ENCODE results near the gene UNC13B. TPM values are rescaled to one million over a fixed set of nuclear protein-coding genes. Genes with fewer than 3 reads are reported as not detected.

Gene UNC13B
- total and polyA plus RNA-seq, 2 experiments from 2014 or later = 8.7 to 52.1 TPM

DNA sequence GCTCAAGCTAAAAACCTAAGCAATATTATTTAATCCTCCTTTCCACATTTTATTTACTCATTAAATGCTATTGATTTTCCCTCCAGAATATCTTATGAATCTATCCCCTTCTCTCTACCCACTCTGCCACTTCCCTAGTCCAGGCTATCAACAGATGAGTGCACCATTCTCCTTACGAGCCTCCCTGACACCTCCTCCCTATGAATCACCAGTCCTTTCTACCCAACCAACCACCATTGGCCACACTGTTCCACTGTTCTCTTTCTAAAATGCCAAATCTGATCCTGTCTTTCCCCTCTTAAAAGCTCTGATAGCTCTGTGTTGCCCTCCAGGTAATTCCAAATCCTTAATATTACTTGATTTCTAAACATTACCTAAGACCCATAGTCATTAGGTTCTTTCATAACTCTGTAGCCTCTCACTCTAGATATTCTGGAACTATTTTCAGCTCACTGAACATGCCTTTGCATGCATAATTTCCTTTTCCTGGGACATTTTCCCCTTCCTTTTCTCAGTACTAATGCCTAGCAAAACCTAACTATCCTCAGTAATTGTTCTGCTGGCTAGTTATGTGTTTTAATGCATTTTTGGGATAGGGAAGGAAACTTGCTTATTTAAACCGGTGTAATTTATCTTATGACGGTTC, 126.3 kb downstream of the UNC13B start:
- no peak for TF ChIP-seq JUNB (IDR thresholded peaks at IDR 0.05; ENCODE audit: unreplicated experiment)
- TF ChIP-seq, protein P1, sequence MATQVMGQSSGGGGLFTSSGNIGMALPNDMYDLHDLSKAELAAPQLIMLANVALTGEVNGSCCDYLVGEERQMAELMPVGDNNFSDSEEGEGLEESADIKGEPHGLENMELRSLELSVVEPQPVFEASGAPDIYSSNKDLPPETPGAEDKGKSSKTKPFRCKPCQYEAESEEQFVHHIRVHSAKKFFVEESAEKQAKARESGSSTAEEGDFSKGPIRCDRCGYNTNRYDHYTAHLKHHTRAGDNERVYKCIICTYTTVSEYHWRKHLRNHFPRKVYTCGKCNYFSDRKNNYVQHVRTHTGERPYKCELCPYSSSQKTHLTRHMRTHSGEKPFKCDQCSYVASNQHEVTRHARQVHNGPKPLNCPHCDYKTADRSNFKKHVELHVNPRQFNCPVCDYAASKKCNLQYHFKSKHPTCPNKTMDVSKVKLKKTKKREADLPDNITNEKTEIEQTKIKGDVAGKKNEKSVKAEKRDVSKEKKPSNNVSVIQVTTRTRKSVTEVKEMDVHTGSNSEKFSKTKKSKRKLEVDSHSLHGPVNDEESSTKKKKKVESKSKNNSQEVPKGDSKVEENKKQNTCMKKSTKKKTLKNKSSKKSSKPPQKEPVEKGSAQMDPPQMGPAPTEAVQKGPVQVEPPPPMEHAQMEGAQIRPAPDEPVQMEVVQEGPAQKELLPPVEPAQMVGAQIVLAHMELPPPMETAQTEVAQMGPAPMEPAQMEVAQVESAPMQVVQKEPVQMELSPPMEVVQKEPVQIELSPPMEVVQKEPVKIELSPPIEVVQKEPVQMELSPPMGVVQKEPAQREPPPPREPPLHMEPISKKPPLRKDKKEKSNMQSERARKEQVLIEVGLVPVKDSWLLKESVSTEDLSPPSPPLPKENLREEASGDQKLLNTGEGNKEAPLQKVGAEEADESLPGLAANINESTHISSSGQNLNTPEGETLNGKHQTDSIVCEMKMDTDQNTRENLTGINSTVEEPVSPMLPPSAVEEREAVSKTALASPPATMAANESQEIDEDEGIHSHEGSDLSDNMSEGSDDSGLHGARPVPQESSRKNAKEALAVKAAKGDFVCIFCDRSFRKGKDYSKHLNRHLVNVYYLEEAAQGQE (IDR thresholded peaks at IDR 0.05; ENCODE audit: unreplicated experiment) = no peak
- TF ChIP-seq STAT1 (IDR thresholded peaks at IDR 0.05; ENCODE audit: unreplicated experiment) = no peak
- no peak for TF ChIP-seq CTCF (conservative IDR thresholded peaks at IDR 0.05; ENCODE audit: low read depth in 2 of 2)
- TF ChIP-seq, protein P2, sequence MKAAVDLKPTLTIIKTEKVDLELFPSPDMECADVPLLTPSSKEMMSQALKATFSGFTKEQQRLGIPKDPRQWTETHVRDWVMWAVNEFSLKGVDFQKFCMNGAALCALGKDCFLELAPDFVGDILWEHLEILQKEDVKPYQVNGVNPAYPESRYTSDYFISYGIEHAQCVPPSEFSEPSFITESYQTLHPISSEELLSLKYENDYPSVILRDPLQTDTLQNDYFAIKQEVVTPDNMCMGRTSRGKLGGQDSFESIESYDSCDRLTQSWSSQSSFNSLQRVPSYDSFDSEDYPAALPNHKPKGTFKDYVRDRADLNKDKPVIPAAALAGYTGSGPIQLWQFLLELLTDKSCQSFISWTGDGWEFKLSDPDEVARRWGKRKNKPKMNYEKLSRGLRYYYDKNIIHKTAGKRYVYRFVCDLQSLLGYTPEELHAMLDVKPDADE (IDR thresholded peaks at IDR 0.05) = no peak
- TF ChIP-seq ZNF462 (CRISPR knock-in tag; IDR thresholded peaks at IDR 0.05) = no peak
- TF ChIP-seq EZH2phosphoT487 (IDR thresholded peaks at IDR 0.05; ENCODE audit: unreplicated experiment) = no peak
- TF ChIP-seq EZH2 (IDR thresholded peaks at IDR 0.05; ENCODE audit: low read depth, unreplicated experiment) = no peak
- TF ChIP-seq ZNF331 (CRISPR knock-in tag; IDR thresholded peaks at IDR 0.05; ENCODE audit: low read depth) = no peak
- TF ChIP-seq CREB1 (CRISPR knock-in tag; IDR thresholded peaks at IDR 0.05; ENCODE audit: low read depth) = no peak
- TF ChIP-seq NANOG (IDR thresholded peaks at IDR 0.05; ENCODE audit: borderline replicate concordance) = no peak
- no peak for TF ChIP-seq POLR2AphosphoS5 (IDR thresholded peaks at IDR 0.05; ENCODE audit: low read depth)
- no peak for TF ChIP-seq ZNF114 (CRISPR knock-in tag; IDR thresholded peaks at IDR 0.05)
- no peaks in the 10 kb centered on the region for H3K36me3 ChIP-seq (ENCODE audit: insufficient read depth)
- no peaks in the 10 kb centered on the region for H3K27me3 ChIP-seq (ENCODE audit: insufficient read depth)
- 0 out of 2 replicates have a peak, but pooled peaks cover 3% of the 10 kb centered on the region for H3K9me2 ChIP-seq (ENCODE audit: insufficient read depth)
- no peak overlapping the region for H2AFZ ChIP-seq
- Mint-ChIP-seq H3K27me3 (ENCODE audit: insufficient read depth, low read depth, poor library complexity) (peaks cover 1% of the 10 kb centered on the region), H3K27ac (no peak overlapping the region), H3K4me3 (no peak overlapping the region), H3K9me3 (peaks cover 2% of the 10 kb centered on the region; the same call in 1 of the 3 replicates), H3K36me3 (ENCODE audit: low read depth) (no peaks in the 10 kb centered on the region), H3K4me1 (peaks cover 3% of the 10 kb centered on the region; the same call in 2 of the 3 replicates)
- no peaks in the 10 kb centered on the region for H3F3A ChIP-seq (replicated peaks; ENCODE audit: low read depth)
- no peaks in the 10 kb centered on the region for H3K79me2 ChIP-seq (replicated peaks; ENCODE audit: insufficient read depth)
- H3K4me1 ChIP-seq (ENCODE audit: insufficient read depth) = no peaks in the 10 kb centered on the region
- DNase-seq (ENCODE audit: low spot score) (no peak), ATAC-seq (no peak)
- no peaks in the 10 kb centered on the region for H4K20me1 ChIP-seq (replicated peaks; ENCODE audit: insufficient read depth)
- H3K4me2 ChIP-seq = no peak overlapping the region
- no peak overlapping the region for H3K27ac ChIP-seq (ENCODE audit: low read depth)
- no peak overlapping the region for H3K4me3 ChIP-seq
